ENCODE measurements around the gene SEC31B.

- TF ChIP-seq RFX5 (IDR thresholded peaks at IDR 0.05; ENCODE audit: borderline replicate concordance, low read depth, low read length) (no peak), CTCF (IDR thresholded peaks at IDR 0.05; ENCODE audit: control extremely low read depth in 1 of 3, insufficient read depth in 1 of 3, low read depth in 1 of 3, low read length in 3 of 3) (no peak), EZH2 (IDR thresholded peaks at IDR 0.05; ENCODE audit: low read depth, low read length, severe bottlenecking) (no peak), SUZ12 (IDR thresholded peaks at IDR 0.05; ENCODE audit: low read length) (no peak), POLR2AphosphoS5 (IDR thresholded peaks at IDR 0.05; ENCODE audit: low read depth, low read length) (no peak), JUND (IDR thresholded peaks at IDR 0.05; ENCODE audit: low read length) (no peak), POLR2A (IDR thresholded peaks at IDR 0.05; ENCODE audit: control extremely low read depth in 1 of 2, low read depth in 2 of 2, low read length in 2 of 2) (no peak)
These were observed 8.9 kb downstream of the SEC31B start for GRCh38 chr10:100510533-100511308.

All from H1 (cell line).